Breast epithelium (tissue), 4 donors: ENCODE measurements around the gene GRIK5. TPM values are rescaled to one million over a fixed set of nuclear protein-coding genes. Genes with fewer than 3 reads are reported as not detected.

Experiments used
- DNase-seq, 2 donors: peaks; one replicate each; pipeline ENCODE4 v3.0.0-alpha.2; 2019; ENCODE audit warnings: low spot score in 2 of 2
- H3K27ac ChIP-seq, 2 donors: fragments of 200-600 bp; sonication (generic) in 1 of 2; one replicate each; pipeline ENCODE4 v1.5.1; 2016 to 2019; ENCODE audit warnings: mild to moderate bottlenecking in 1 of 2
- H3K27me3 ChIP-seq, 2 donors: fragments of 200-600 bp; sonication (generic) in 1 of 2; one replicate each; pipeline versions ENCODE4 v1.5.1 to v1.6.0; 2017 to 2019; ENCODE audit warnings: control low read depth in 1 of 2, mild to moderate bottlenecking in 1 of 2
- H3K36me3 ChIP-seq: fragments of 200-600 bp; one replicate; pipeline ENCODE4 v1.5.1; 2019
- H3K4me1 ChIP-seq, 2 donors: fragments of 200-600 bp; sonication (generic); one replicate each; pipeline ENCODE4 v1.5.1; 2016 to 2019; ENCODE audit warnings: control low read depth in 1 of 2
- H3K4me3 ChIP-seq, 3 donors: fragments of 200-600 bp; sonication (generic); 1 replicate in 2 of 3; 2 replicates in 1 of 3; pipeline ENCODE4 v1.5.1; 2016 to 2019; ENCODE audit warnings: mild to moderate bottlenecking in 3 of 3, moderate library complexity in 2 of 3
- H3K9me3 ChIP-seq, 2 donors: fragments of 200-600 bp; sonication (generic) in 1 of 2; one replicate each; pipeline ENCODE4 v1.5.1; 2016 to 2019; ENCODE audit warnings: control low read depth in 1 of 2
- CTCF ChIP-seq, 3 donors: fragments of 450-650 bp; IDR thresholded peaks; one replicate each; pipeline ENCODE4 v1.5.1; 2016 to 2017; ENCODE audit warnings: antibody characterized with exemption in 3 of 3, mild to moderate bottlenecking in 3 of 3, moderate library complexity in 3 of 3
- POLR2A ChIP-seq: fragments of 450-650 bp; IDR thresholded peaks from one replicate; pipeline ENCODE4 v1.6.1; 2016; ENCODE audit warnings: antibody characterized with exemption, mild to moderate bottlenecking, moderate library complexity
- POLR2AphosphoS5 ChIP-seq, 3 donors: sonication (generic); formaldehyde crosslinking; IDR thresholded peaks; one replicate each; pipeline ENCODE4 v1.6.1; 2017; ENCODE audit warnings: antibody characterized with exemption in 3 of 3
- intact Hi-C: fragments of 100-400 bp; cut with DNase I; formaldehyde crosslinking; loops from one replicate; pipeline ENCODE4 v1.15.1; 2023; ENCODE audit warnings: low total_unique reads
- total RNA-seq, 3 donors: library from RNA; depleted of rRNA; stranded (reverse); fragments of >200 nt; gene quantifications; one replicate each; pipeline ENCODE4 v1.1.0, GENCODE V29; 2016

The GRIK5 gene
- total RNA-seq, 3 donors from 2014 or later = 1.6 to 1.9 TPM; not detected in 1

DNA sequence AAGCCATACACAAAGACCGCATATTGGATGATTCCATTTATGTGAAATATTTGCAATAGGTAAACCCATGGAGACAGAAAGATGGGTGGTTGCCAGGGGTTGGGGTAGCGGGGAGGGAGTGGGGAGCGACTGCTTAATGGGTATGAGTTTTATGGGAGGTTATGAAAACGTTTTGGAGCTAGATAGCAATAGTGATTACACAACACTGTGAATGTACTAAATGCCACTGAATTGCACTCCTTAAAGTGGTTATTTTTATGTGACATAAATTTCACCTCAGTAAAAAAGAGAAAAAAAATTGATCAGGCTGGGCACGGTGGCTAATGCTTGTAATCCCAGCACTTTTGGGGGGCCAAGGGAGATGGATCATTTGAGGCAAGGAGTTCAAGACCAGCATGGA is 36.6 kb downstream of the GRIK5 start:
- no peaks in the 10 kb centered on the region for H3K4me1 ChIP-seq
- no peak for DNase-seq
- no peaks in the 10 kb centered on the region for H3K9me3 ChIP-seq
- intact Hi-C loops = no loop called here
- H3K36me3 ChIP-seq = no peaks in the 10 kb centered on the region
- no peaks in the 10 kb centered on the region for H3K27me3 ChIP-seq
- no peak overlapping the region for H3K27ac ChIP-seq
- no peak for TF ChIP-seq POLR2AphosphoS5 (IDR thresholded peaks at IDR 0.05)
- TF ChIP-seq POLR2A = no peak
- TF ChIP-seq CTCF (IDR thresholded peaks at IDR 0.05) = no peak
- no peak overlapping the region for H3K4me3 ChIP-seq

DNA sequence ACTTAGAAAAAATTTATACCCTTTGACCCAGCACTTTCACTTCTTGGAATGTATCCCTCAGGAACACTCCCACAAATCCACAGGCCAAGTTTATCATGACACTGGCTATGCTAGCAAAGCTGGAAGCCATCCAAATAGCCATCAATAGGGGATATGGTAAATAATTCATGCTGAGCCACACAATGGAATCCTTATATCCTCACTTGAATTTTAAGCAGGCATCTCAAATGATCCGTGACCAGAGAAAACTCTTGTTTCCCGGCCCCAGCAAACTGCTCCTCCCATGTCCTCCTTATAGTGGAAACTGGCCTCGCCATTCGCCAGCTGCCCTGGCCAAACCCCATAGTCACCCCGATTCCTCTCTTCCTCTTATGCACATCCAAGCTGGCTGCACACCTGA is 37.6 kb downstream of the GRIK5 start:
- Histone ChIP-seq H3K36me3 (no peaks in the 10 kb centered on the region), H3K4me1 (no peaks in the 10 kb centered on the region), H3K9me3 (no peaks in the 10 kb centered on the region), H3K27ac (no peak overlapping the region), H3K27me3 (no peaks in the 10 kb centered on the region), H3K4me3 (no peak overlapping the region)
- intact Hi-C loops = no loop called here
- TF ChIP-seq CTCF (IDR thresholded peaks at IDR 0.05) (no peak), POLR2AphosphoS5 (IDR thresholded peaks at IDR 0.05) (no peak), POLR2A (no peak)
- DNase-seq = no peak

DNA sequence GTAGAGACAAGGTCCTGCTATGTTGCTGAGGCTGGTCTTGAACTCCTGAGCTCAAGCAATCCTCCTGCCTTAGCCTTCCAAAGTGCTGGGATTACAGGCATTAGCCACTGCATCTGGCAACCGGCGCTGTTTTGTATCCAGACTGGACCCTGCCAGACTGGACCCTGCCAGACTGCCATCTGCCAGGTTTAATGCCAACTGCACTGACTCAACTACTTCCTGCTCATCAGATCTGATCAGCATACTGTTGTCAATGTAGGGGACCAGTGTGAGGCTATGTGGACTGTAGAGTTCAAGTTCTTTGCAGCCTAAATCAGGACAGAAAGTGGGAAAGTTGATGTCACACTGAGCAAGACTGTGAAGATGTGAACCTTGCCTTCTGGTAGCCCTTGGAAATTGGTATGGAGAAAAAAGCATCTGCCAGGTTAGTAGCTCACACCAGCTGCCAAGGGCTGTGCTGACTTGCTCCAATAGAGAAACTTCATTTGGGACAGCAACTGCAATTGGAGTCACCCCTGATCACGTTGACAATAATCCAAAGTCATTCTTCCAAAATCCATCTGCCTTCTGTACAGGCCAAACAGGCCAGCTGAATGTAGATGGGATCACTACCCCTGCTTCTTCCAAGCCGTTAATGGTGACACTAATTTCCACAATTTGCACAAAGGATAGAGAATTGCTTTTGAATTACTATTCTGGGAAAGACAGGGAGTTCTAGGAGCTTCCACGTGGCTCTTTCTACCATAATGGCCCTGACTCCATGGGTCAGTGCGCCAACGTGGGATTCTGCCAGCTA is 39.2 kb downstream of the GRIK5 start:
- no peaks in the 10 kb centered on the region for H3K36me3 ChIP-seq
- no peak overlapping the region for H3K27ac ChIP-seq
- intact Hi-C loops = no loop called here
- H3K4me3 ChIP-seq = no peak overlapping the region
- H3K9me3 ChIP-seq = no peaks in the 10 kb centered on the region
- no peak for TF ChIP-seq POLR2AphosphoS5 (IDR thresholded peaks at IDR 0.05)
- TF ChIP-seq POLR2A = no peak
- TF ChIP-seq CTCF (IDR thresholded peaks at IDR 0.05) = no peak
- no peaks in the 10 kb centered on the region for H3K27me3 ChIP-seq
- H3K4me1 ChIP-seq = no peaks in the 10 kb centered on the region
- DNase-seq = no peak

- Histone ChIP-seq H3K4me3 (no peak overlapping the region), H3K4me1 (no peaks in the 10 kb centered on the region), H3K9me3 (no peaks in the 10 kb centered on the region), H3K27ac (no peak overlapping the region), H3K27me3 (no peaks in the 10 kb centered on the region), H3K36me3 (no peaks in the 10 kb centered on the region)
- DNase-seq = no peak
- TF ChIP-seq CTCF (IDR thresholded peaks at IDR 0.05) (no peak), POLR2A (no peak), POLR2AphosphoS5 (IDR thresholded peaks at IDR 0.05) (no peak)
- intact Hi-C loops = no loop called here
Observed at GRCh38 chr19:42028304-42029216, 41.4 kb downstream of the GRIK5 start.

- H3K9me3 ChIP-seq = no peaks in the 10 kb centered on the region
- TF ChIP-seq POLR2AphosphoS5 (IDR thresholded peaks at IDR 0.05) = no peak
- TF ChIP-seq CTCF (IDR thresholded peaks at IDR 0.05) = no peak
- TF ChIP-seq POLR2A = no peak
- peak overlapping the region; percentile 12 to 54 for H3K27ac ChIP-seq
- no peaks in the 10 kb centered on the region for H3K4me1 ChIP-seq
- intact Hi-C loops = no loop called here
- peak in 1 of 2 donors; percentile 24 for DNase-seq
- H3K36me3 ChIP-seq = no peaks in the 10 kb centered on the region
- H3K4me3 ChIP-seq = no peak overlapping the region
- H3K27me3 ChIP-seq = no peaks in the 10 kb centered on the region
Observed at GRCh38 chr19:42024622-42025111, 45.3 kb downstream of the GRIK5 start.
